Skeletal muscle satellite cell (primary cell): ENCODE data around the gene CDK18.

ENCODE experiments used
- H3K27me3 ChIP-seq: 2 replicates; pipeline ENCODE4 v1.7.0; 2013; ENCODE audit warnings: low read length; ENCODE audit not compliant: control insufficient read depth, insufficient read depth
- H3K36me3 ChIP-seq: 2 replicates; pipeline ENCODE4 v1.7.0; 2013; ENCODE audit warnings: mild to moderate bottlenecking, control low read depth, low read length; ENCODE audit not compliant: insufficient read depth
- H3K4me1 ChIP-seq: 2 replicates; pipeline ENCODE4 v1.7.0; 2013; ENCODE audit warnings: low read length; ENCODE audit not compliant: control insufficient read depth, insufficient read depth
- H3K4me2 ChIP-seq: 2 replicates; pipeline ENCODE4 v1.7.0; 2013; ENCODE audit warnings: mild to moderate bottlenecking, low read length
- H3K4me3 ChIP-seq: 2 replicates; pipeline ENCODE4 v1.7.0; 2013; ENCODE audit warnings: low read length
- H3K9ac ChIP-seq: 2 replicates; pipeline ENCODE4 v1.7.0; 2013; ENCODE audit warnings: mild to moderate bottlenecking, low read depth, low read length, moderate library complexity
- H3K9me3 ChIP-seq: replicated peaks from 2 replicates; pipeline ENCODE4 v1.7.0; 2013; ENCODE audit warnings: mild to moderate bottlenecking, control low read depth, low read length

Gene CDK18

GRCh38 chr1:205537386-205538018 is 33.0 kb downstream of the CDK18 start:
- H3K4me1 ChIP-seq: peaks cover 4% of the 10 kb centered on the region

GRCh38 chr1:205538235-205538840 is 33.9 kb downstream of the CDK18 start:
- peaks cover 33% of the 10 kb centered on the region for H3K27me3 ChIP-seq
- no peaks in the 10 kb centered on the region for H3K36me3 ChIP-seq
- no peak overlapping the region for H3K4me3 ChIP-seq
- no peak overlapping the region for H3K4me2 ChIP-seq
- peaks cover 6% of the 10 kb centered on the region for H3K4me1 ChIP-seq
- H3K9ac ChIP-seq: no peak overlapping the region
- H3K9me3 ChIP-seq: no peaks in the 10 kb centered on the region

More at GRCh38 chr1:205537386-205538018, 33.0 kb downstream of the CDK18 start:
- H3K9me3 ChIP-seq: no peaks in the 10 kb centered on the region
- H3K36me3 ChIP-seq: no peaks in the 10 kb centered on the region
- peaks cover 32% of the 10 kb centered on the region for H3K27me3 ChIP-seq
- no peak overlapping the region for H3K9ac ChIP-seq
- H3K4me2 ChIP-seq: no peak overlapping the region
- H3K4me3 ChIP-seq: no peak overlapping the region

- Histone ChIP-seq H3K36me3 (no peaks in the 10 kb centered on the region), H3K27me3 (peaks cover 34% of the 10 kb centered on the region), H3K9ac (no peak overlapping the region)
Observed at GRCh38 chr1:205541161-205541886, 36.9 kb downstream of the CDK18 start.

GRCh38 chr1:205542367-205542766 is 37.9 kb downstream of the CDK18 start:
- peaks cover 9% of the 10 kb centered on the region for H3K4me1 ChIP-seq

More at GRCh38 chr1:205541161-205541886, 36.9 kb downstream of the CDK18 start:
- H3K4me1 ChIP-seq: peaks cover 13% of the 10 kb centered on the region
- H3K4me2 ChIP-seq: no peak overlapping the region
- no peaks in the 10 kb centered on the region for H3K9me3 ChIP-seq
- H3K4me3 ChIP-seq: no peak overlapping the region

GRCh38 chr1:205543351-205544301 is 39.2 kb downstream of the CDK18 start:
- Histone ChIP-seq H3K9me3 (no peaks in the 10 kb centered on the region), H3K4me1 (peaks cover 9% of the 10 kb centered on the region), H3K27me3 (peaks cover 47% of the 10 kb centered on the region), H3K4me3 (peak overlapping the region; percentile 57), H3K4me2 (peak overlapping the region; percentile 80), H3K9ac (peak overlapping the region; percentile 67), H3K36me3 (no peaks in the 10 kb centered on the region)

More at GRCh38 chr1:205542367-205542766, 37.9 kb downstream of the CDK18 start:
- Histone ChIP-seq H3K4me3 (no peak overlapping the region), H3K4me2 (no peak overlapping the region), H3K9ac (no peak overlapping the region), H3K27me3 (peaks cover 41% of the 10 kb centered on the region), H3K36me3 (no peaks in the 10 kb centered on the region), H3K9me3 (no peaks in the 10 kb centered on the region)

- Histone ChIP-seq H3K4me2 (no peak overlapping the region), H3K27me3 (peaks cover 60% of the 10 kb centered on the region)
Observed at GRCh38 chr1:205545001-205545919, 40.8 kb downstream of the CDK18 start.

GRCh38 chr1:205545991-205546390 is 41.5 kb downstream of the CDK18 start:
- no peaks in the 10 kb centered on the region for H3K36me3 ChIP-seq
- no peak overlapping the region for H3K4me2 ChIP-seq
- peaks cover 9% of the 10 kb centered on the region for H3K4me1 ChIP-seq
- H3K4me3 ChIP-seq: no peak overlapping the region
- no peak overlapping the region for H3K9ac ChIP-seq
- no peaks in the 10 kb centered on the region for H3K9me3 ChIP-seq
- peaks cover 56% of the 10 kb centered on the region for H3K27me3 ChIP-seq

More at GRCh38 chr1:205545001-205545919, 40.8 kb downstream of the CDK18 start:
- Histone ChIP-seq H3K4me3 (no peak overlapping the region), H3K9ac (no peak overlapping the region), H3K4me1 (peaks cover 9% of the 10 kb centered on the region), H3K36me3 (no peaks in the 10 kb centered on the region), H3K9me3 (no peaks in the 10 kb centered on the region)

- Histone ChIP-seq H3K4me2 (no peak overlapping the region), H3K4me1 (peaks cover 9% of the 10 kb centered on the region), H3K9ac (no peak overlapping the region), H3K4me3 (no peak overlapping the region), H3K27me3 (peaks cover 51% of the 10 kb centered on the region), H3K9me3 (no peaks in the 10 kb centered on the region), H3K36me3 (no peaks in the 10 kb centered on the region)
Observed at GRCh38 chr1:205546541-205546940, 42.1 kb downstream of the CDK18 start.

- Histone ChIP-seq H3K9me3 (no peaks in the 10 kb centered on the region), H3K4me3 (no peak overlapping the region), H3K4me2 (no peak overlapping the region), H3K9ac (no peak overlapping the region), H3K36me3 (no peaks in the 10 kb centered on the region), H3K4me1 (peaks cover 7% of the 10 kb centered on the region), H3K27me3 (peaks cover 41% of the 10 kb centered on the region)
Observed at GRCh38 chr1:205547936-205548827, 43.7 kb downstream of the CDK18 start.
